A172 (cell line): ENCODE data around the gene MYH14. TPM values are rescaled to one million over a fixed set of nuclear protein-coding genes. Genes with fewer than 3 reads are reported as not detected.

ENCODE experiments used
- DNase-seq: peaks from one replicate; pipeline ENCODE4 v3.0.0-alpha.2; 2015; ENCODE audit warnings: low spot score
- total RNA-seq: library from RNA; depleted of rRNA; stranded (reverse); fragments of >200 nt; shearing (Covaris generic); gene quantifications from 2 replicates; pipeline ENCODE4 v1.2.3, GENCODE V29; 2014

MYH14 gene
- total RNA-seq, 1 experiment from 2014 or later: 2.4 TPM

GRCh38 chr19:50258918-50259372, 55.5 kb downstream of the MYH14 start:
- DNase-seq: peak; percentile 16

DNA sequence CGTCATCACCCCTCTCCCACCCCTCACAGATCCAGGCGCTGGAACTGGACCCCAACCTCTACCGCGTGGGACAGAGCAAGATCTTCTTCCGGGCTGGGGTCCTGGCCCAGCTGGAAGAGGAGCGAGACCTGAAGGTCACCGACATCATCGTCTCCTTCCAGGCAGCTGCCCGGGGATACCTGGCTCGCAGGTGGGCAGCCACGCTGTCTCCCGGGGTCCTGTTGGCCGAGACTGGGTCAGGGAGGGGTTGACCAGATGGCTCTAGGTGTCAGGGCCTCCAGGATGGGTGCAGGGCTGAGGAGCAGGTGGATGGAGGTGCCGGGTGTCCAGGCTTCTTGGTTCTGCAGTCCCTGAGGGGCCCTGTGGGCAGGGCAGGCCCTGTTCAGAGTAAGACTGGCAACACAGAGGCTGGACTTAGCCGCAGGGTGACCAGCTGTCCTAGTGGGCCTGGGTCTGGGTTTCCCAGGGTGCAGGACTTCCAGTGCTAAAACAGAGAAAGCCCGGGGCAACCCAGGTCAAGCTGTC, 58.1 kb downstream of the MYH14 start:
- no peak for DNase-seq

GRCh38 chr19:50263176-50263575, 59.8 kb downstream of the MYH14 start:
- no peak for DNase-seq

- peak; percentile 18 for DNase-seq
Observed at GRCh38 chr19:50264483-50265186, 61.2 kb downstream of the MYH14 start.

DNA sequence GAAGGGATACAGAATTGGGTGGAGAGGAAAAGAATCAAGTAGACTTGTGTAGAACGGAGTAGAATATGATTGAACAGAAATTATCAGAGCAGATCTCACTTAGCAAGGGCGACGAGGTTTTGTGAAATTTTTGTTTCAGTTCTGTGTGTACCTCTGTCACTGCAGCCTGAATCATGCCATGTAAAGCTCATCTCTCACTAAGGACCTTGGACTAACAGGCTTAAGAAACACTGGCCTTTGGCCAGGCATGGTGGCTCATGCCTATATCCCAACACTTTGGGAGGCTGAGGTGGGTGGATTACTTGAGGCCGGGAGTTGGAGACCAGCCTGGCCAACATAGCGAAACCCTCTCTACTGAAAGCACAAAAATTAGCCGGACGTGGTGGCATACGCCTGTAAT, 62.6 kb downstream of the MYH14 start:
- DNase-seq: no peak

DNA sequence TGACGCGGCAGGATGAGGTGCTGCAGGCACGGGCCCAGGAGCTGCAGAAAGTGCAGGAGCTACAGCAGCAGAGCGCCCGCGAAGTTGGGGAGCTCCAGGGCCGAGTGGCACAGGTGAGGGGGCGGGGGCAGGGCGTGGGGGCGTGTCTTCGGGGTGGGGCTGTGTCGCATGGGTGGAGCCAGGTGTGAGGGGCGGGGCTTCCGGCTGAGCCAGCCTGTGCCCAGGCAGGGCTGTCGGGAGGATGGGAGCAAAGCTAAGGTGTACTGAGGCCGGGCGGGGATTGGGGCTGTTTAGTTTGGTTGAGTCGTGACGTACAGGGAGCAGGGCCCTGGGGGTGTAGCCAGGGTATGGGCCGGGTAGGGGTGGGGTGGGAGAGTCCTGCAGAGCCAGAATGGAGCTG, 63.5 kb downstream of the MYH14 start:
- no peak for DNase-seq

GRCh38 chr19:50268041-50268440, 64.6 kb downstream of the MYH14 start:
- no peak for DNase-seq

DNA sequence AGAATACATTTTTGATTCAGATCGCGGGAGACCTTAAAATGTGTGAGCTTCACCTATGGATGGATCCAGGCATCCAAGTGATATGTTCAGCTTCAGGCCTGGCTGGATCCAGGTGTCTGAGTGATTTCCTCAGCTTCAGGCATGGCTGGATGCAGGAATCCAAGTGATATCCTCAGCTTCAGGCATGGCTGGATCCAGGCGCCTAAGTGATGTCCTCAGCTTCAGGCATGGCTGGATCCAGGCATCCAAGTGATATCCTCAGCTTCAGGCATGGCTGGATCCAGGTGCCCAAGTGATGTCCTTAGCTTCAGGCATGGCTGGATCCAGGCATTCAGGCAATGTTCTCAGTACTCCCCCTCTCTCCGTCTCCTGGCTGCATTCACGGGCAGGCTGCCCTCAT, 65.1 kb downstream of the MYH14 start:
- no peak for DNase-seq

DNA sequence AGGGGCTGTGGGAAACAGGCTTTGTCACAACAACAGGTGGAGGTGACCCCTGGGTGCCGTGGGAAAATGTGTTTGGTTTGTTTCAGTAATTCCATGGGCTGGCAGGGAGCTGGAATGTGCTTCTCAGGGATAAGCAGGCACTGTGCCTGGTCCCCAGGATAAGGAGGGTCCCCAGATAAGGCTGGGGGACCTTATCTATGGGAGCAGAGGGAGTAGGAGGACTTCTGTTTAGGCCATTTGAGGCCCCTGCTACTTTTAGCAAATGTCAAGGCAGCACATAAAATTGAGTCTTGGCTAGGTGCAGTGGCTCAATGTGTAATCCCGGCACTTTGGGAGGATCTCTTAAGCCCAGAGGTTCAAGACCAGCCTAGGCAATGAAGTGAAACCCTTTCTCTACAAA, 66.2 kb downstream of the MYH14 start:
- no peak for DNase-seq

- no peak for DNase-seq
Observed at GRCh38 chr19:50272263-50272897, 69.0 kb downstream of the MYH14 start.

DNA sequence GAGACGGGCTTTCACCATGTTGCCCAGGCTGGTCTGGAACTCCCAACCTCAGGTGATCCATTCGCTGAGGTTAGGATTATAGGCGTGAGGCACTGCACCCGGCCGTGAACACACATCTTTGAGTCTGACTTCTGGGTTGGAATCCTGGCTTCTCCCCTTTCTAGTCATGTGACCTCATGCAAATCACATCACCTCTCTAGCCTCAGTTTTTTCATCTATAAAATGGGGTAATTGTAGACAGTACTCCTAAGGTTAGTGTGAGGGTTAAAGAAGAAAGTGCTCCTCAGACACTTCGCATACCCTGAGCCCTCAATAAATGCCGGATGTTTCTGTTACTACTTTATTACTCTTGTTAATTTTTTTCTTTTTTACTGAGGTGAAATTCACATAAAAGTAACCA, 70.4 kb downstream of the MYH14 start:
- DNase-seq: no peak

DNA sequence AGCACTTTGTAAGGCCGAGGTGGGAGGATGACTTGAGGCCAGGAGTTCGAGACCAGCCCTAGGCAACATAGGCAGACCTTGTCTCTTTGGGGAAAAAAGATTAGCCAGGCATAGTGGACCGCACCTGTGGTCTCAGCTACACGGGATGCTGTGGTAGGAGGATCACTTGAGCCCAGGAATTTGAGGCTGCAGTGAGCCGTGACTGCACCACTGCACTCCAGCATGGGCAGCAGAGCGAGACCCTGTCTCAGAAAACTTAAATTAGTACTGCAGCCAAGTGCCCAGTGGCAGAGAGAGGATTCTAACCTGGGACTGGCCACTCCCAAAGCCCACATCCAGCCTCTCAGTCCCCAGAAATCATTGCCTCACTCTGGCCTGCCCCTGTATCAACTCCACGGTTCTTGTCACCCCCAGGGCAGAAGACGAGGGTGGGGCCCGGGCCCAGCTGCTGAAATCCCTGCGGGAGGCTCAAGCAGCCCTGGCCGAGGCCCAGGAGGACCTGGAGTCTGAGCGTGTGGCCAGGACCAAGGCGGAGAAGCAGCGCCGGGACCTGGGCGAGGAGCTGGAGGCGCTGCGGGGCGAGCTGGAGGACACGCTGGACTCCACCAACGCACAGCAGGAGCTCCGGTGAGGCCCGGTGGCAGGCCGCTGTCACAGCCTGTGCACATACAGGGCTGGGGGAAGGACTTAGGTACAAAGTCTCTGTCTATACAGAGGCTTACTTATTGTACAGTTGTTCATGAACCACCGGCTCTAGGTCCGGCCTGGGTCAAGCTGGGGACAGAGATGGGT, 72.4 kb downstream of the MYH14 start:
- no peak for DNase-seq

- no peak for DNase-seq
Observed at GRCh38 chr19:50276370-50277063, 73.1 kb downstream of the MYH14 start.

DNA sequence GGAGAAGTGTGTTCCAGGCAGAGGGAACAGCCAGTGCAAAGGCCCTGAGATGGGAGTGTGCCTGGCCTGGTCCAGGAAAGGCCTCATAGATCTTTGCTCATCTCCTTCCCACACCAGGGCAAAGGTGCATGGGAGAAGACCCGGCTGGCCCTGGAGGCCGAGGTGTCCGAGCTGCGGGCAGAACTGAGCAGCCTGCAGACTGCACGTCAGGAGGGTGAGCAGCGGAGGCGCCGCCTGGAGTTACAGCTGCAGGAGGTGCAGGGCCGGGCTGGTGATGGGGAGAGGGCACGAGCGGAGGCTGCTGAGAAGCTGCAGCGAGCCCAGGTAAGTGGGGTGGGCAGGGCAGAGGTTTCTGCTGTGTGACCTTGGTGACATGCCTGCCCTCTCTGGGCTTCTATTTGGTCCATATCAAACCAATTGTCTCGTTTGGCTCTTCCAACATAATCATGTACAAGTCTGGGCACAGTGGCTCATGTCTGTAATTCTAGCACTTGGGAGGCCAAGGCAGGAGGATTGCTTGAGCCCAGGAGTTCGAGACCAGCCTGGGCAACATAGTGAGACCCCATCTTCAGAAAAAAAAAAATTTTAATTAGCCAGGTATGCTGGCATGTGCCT, 74.7 kb downstream of the MYH14 start:
- DNase-seq: no peak

DNA sequence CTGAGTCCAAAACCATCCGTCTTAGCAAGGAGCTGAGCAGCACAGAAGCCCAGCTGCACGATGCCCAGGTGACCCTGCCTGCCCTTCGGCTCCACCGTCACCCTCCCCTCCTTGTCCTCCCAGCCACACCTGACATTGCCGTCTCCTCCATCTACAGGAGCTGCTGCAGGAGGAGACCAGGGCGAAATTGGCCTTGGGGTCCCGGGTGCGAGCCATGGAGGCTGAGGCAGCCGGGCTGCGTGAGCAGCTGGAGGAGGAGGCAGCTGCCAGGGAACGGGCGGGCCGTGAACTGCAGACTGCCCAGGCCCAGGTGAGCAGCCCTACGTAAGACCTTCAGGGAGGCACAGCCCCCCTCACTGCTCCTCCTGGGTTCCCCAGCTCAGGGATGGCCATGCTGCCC, 76.7 kb downstream of the MYH14 start:
- no peak for DNase-seq

DNA sequence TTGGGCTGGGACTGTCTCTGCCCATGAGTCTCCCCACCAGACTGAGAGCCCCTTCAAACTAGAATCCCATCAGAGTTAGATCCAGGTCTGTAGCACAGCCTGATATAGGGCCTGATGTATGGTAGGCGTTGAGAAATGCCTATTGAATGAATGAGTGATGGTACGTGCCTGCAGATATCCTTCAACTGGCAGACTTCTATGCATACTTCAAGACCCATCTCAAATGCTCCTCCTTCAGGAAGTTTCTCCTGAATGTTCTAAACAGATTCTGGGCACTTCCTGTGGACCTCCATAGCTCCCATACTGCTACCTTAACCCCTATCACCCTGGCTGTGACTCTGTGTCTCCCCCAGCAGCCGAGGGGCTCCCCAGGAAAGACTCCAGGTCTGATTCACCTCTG, 77.6 kb downstream of the MYH14 start:
- no peak for DNase-seq

DNA sequence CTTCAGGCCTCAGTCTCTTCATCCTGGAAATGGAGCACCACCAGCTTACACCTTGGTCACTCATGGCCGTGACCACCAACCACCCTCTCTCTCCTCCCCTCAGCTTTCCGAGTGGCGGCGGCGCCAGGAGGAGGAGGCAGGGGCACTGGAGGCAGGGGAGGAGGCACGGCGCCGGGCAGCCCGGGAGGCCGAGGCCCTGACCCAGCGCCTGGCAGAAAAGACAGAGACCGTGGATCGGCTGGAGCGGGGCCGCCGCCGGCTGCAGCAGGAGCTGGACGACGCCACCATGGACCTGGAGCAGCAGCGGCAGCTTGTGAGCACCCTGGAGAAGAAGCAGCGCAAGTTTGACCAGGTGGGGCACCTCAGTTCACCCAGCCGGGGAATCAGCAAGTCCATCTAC, 78.1 kb downstream of the MYH14 start:
- no peak for DNase-seq

- no peak for DNase-seq
Observed at GRCh38 chr19:50285833-50286232, 82.4 kb downstream of the MYH14 start.

DNA sequence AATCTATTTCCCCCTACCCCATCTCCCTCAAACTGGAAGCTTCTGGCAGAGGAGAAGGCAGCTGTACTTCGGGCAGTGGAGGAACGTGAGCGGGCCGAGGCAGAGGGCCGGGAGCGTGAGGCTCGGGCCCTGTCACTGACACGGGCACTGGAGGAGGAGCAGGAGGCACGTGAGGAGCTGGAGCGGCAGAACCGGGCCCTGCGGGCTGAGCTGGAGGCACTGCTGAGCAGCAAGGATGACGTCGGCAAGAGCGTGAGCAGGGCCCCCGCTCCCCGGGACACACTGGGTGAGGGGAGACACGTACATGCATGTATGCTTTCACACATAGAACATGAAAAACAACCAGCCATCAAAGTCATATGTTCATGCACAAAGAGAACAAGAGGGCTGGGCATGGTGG, 83.0 kb downstream of the MYH14 start:
- no peak for DNase-seq

DNA sequence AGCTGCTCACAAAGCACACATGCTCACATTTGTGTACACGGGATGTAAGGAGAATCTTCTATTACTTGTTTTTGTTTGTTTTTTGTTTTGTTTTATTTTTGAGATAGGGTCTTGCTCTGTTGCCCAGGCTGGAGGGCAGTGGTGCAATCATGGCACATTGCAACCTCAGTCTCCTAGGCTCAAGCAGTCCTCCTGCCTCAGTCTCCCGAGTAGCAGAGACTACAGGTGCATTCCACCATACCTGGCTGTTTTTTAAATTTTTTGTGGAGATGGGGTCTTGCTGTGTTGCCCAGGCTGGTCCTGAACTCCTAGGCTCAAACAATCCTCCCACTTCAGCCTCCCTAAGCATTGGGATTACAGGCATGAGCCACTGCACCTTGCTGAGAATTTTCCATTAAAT, 83.9 kb downstream of the MYH14 start:
- no peak for DNase-seq

DNA sequence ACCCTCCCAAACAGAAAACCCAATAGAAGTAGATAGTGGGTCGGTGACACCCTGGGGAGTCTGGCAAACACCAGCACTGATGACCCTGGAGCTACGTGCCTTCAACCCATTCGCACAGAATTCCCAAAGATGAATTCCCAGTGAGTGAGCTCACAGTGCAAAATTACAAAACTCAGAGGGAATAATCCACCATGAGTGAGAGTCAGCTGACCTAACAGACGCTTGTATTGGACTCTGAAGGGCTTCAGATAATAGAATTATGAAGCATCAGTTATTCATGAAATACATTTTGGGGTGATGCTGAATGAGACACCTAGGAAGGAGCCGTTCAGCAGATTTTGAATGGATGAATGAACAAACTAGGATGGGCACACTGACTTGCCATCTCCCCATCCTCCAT, 85.5 kb downstream of the MYH14 start:
- DNase-seq: no peak

GRCh38 chr19:50290011-50290410, 86.6 kb downstream of the MYH14 start:
- no peak for DNase-seq
